ENCODE measurements around the gene MGAT4A. TPM values are rescaled to one million over a fixed set of nuclear protein-coding genes. Genes with fewer than 3 reads are reported as not detected.

MGAT4A gene
- total and polyA plus RNA-seq, 2 of the 8 experiments (the other 6 are each of a cell fraction or from before 2014, with no cell fraction given): 1.4 to 7.7 TPM

GRCh38 chr2:98617149-98617548, 113.8 kb downstream of the MGAT4A start:
- H3K23me2 ChIP-seq (ENCODE audit: low read depth, low read length): no peaks in the 10 kb centered on the region
- H3K4ac ChIP-seq (replicated peaks; ENCODE audit: insufficient read length, low read depth, low read length): no peak overlapping the region
- no peak overlapping the region for H3K23ac ChIP-seq (ENCODE audit: insufficient read length)
- no peaks in the 10 kb centered on the region for H3K4me1 ChIP-seq (replicated peaks in 1 of 4; ENCODE audit: control insufficient read depth in 3 of 4, insufficient read depth in 4 of 4, low read length in 3 of 4)
- no peak overlapping the region for H3K4me3 ChIP-seq (ENCODE audit: extremely low read depth in 1 of 4, insufficient read depth in 2 of 4, low read depth in 3 of 4, low read length in 4 of 4)
- peaks cover 0 to 1% (median 0%) of the 10 kb centered on the region in 4 experiments; a peak in 1 of 7 replicates for H3K27me3 ChIP-seq (replicated peaks in 1 of 4; ENCODE audit: control insufficient read depth in 3 of 4, extremely low read depth in 1 of 4, insufficient read depth in 3 of 4, low read length in 3 of 4)
- TF ChIP-seq HDAC2 (IDR thresholded peaks at IDR 0.05; ENCODE audit: borderline replicate concordance in 1 of 2, low read depth in 2 of 2, low read length in 2 of 2) (no peak), KDM1A (IDR thresholded peaks at IDR 0.05; ENCODE audit: borderline replicate concordance, low read length) (no peak), YY1 (IDR thresholded peaks at IDR 0.05; ENCODE audit: low read depth, low read length) (no peak), SIRT6 (IDR thresholded peaks at IDR 0.05; ENCODE audit: low read length) (no peak), BRCA1 (IDR thresholded peaks at IDR 0.05; ENCODE audit: low read depth, low read length) (no peak)
- FAIRE-seq (no peak), DNase-seq (ENCODE audit: low read depth in 1 of 2, low spot score in 2 of 2) (no peak)
- no peak overlapping the region for H2BK120ac ChIP-seq (replicated peaks; ENCODE audit: low read depth, low read length)
- no peak overlapping the region for H2AFZ ChIP-seq (ENCODE audit: low read length)
- H2AK5ac ChIP-seq (ENCODE audit: low read depth, low read length): no peak overlapping the region
- WGBS, 2 experiments (ENCODE audit: extremely low coverage in 1 of 2, insufficient coverage in 1 of 2, insufficient read length in 1 of 2, insufficient replicate concordance in 2 of 2, low coverage in 1 of 2, low lambda C conversion rate in 2 of 2, missing lambda C conversion rate in 1 of 2): 84% methylated on average over 5 of the region's 5 CpGs; no CpG with 5 or more reads in 1 of the 2 experiments
- no peak overlapping the region for H3K27ac ChIP-seq (ENCODE audit: low read depth, low read length)
- CTCF ChIA-PET (ENCODE audit: partially characterized antibody): interaction anchor here (1.3 kb wide), 1 partner anchor 19 kb away, joined by 4 read pairs; no protein-coding TSS in a partner anchor
- POLR2A ChIA-PET (ENCODE audit: partially characterized antibody): interaction anchor here (1.9 kb wide), 1 partner anchor 8 kb away, joined by 6 read pairs; no protein-coding TSS in a partner anchor
- H2BK12ac ChIP-seq (ENCODE audit: low read depth, low read length): no peak overlapping the region
- H3K14ac ChIP-seq (ENCODE audit: insufficient read length): no peak overlapping the region
- no peak overlapping the region for H4K5ac ChIP-seq (ENCODE audit: insufficient read length, low read depth, low read length)
- no peak overlapping the region for H3K56ac ChIP-seq (replicated peaks; ENCODE audit: insufficient read length, low read depth, low read length)
- no peak overlapping the region for H2BK20ac ChIP-seq (ENCODE audit: low read length)
- no peak overlapping the region for H3K18ac ChIP-seq (ENCODE audit: extremely low read depth, low read length)
- H3K79me1 ChIP-seq (ENCODE audit: low read depth, low read length): 0 out of 2 replicates have a peak, but pooled peaks cover 3% of the 10 kb centered on the region
- no peak overlapping the region for H2BK15ac ChIP-seq (ENCODE audit: low read length)
- no peaks in the 10 kb centered on the region for H4K20me1 ChIP-seq (replicated peaks in 1 of 2; ENCODE audit: control insufficient read depth in 1 of 2, insufficient read depth in 2 of 2, low read length in 2 of 2)
- H2BK5ac ChIP-seq (ENCODE audit: low read depth, low read length): no peak overlapping the region
- H3K9ac ChIP-seq (replicated peaks in 1 of 4; ENCODE audit: extremely low read depth in 1 of 4, low read depth in 3 of 4, low read length in 3 of 4): no peak overlapping the region
- peaks cover 0 to 46% (median 22%) of the 10 kb centered on the region in 4 experiments; a peak in 6 of 8 replicates for H3K36me3 ChIP-seq (ENCODE audit: control insufficient read depth in 2 of 4, insufficient read depth in 4 of 4, low read length in 3 of 4)
- no peak overlapping the region for H4K91ac ChIP-seq (replicated peaks; ENCODE audit: insufficient read length, low read length)
- H3K79me2 ChIP-seq (ENCODE audit: control insufficient read depth in 1 of 2, insufficient read depth in 2 of 2, low read length in 2 of 2): no peaks in the 10 kb centered on the region
- H4K8ac ChIP-seq (ENCODE audit: extremely low read depth, insufficient read depth, low read length): no peak overlapping the region
- H3K9me3 ChIP-seq (ENCODE audit: insufficient read depth in 2 of 2, low read depth in 1 of 2, low read length in 1 of 2): no peaks in the 10 kb centered on the region
- H3K4me2 ChIP-seq (ENCODE audit: insufficient read depth in 1 of 2, low read depth in 2 of 2, low read length in 2 of 2): no peak overlapping the region

All from H1 (cell line).